Panc1 (cell line): ENCODE measurements around the gene PRKAG2. TPM values are rescaled to one million over a fixed set of nuclear protein-coding genes. Genes with fewer than 3 reads are reported as not detected.

Source experiments
- ATAC-seq: fragments of 200-7000 bp; cut with Tn5 transposase; 2 replicates; pipeline ENCODE4 v1.9.1; 2020; ENCODE audit warnings: mild to moderate bottlenecking, moderate library complexity
- BruUV-seq: library from RNA; stranded (reverse); fragments of 400-500 nt; replicated peaks from 2 replicates; lab custom pipeline; 2021; lab: Mats Ljungman, UMichigan
- CTCF ChIA-PET: fragments of 300-600 bp; sonication (Branson Sonifier 250); formaldehyde crosslinking; loops from one replicate; lab custom pipeline; 2022; ENCODE audit warnings: antibody characterized with exemption; lab: Charles Lee
- POLR2A ChIA-PET: fragments of 300-600 bp; sonication (Branson Sonifier 250); formaldehyde crosslinking; loops from one replicate; lab custom pipeline; 2022; ENCODE audit warnings: antibody characterized with exemption; lab: Charles Lee
- DNase-seq: peaks from one replicate; pipeline ENCODE4 v3.0.0-alpha.2; 2010; ENCODE audit warnings: low read depth, low spot score
- H3K27ac ChIP-seq: 2 replicates; pipeline ENCODE4 v1.5.1; 2011; ENCODE audit warnings: mild to moderate bottlenecking, low read length, inconsistent platforms
- H3K27me3 ChIP-seq: fragments of 200-500 bp; sonication (Bioruptor generic); 2 replicates; pipeline ENCODE4 v1.6.0; 2014; ENCODE audit warnings: low read length, inconsistent platforms; ENCODE audit not compliant: control insufficient read depth, insufficient read depth
- H3K36me3 ChIP-seq: fragments of 200-500 bp; sonication (Bioruptor generic); 2 replicates; pipeline ENCODE4 v1.5.1; 2014; ENCODE audit warnings: inconsistent platforms, mild to moderate bottlenecking, low read length, moderate library complexity; ENCODE audit not compliant: control insufficient read depth, insufficient read depth
- H3K4me1 ChIP-seq: 2 replicates; pipeline ENCODE4 v1.5.1; 2011; ENCODE audit warnings: inconsistent platforms, mild to moderate bottlenecking, low read length, moderate library complexity; ENCODE audit not compliant: control insufficient read depth, insufficient read depth
- H3K4me3 ChIP-seq, 2 experiments: 2 replicates each; pipeline ENCODE4 v1.5.1; 2011 to 2012; ENCODE audit warnings: low read depth in 2 of 2, low read length in 2 of 2, mild to moderate bottlenecking in 2 of 2, inconsistent platforms in 1 of 2, moderate library complexity in 1 of 2
- H3K9me3 ChIP-seq: fragments of 200-500 bp; sonication (Bioruptor generic); 2 replicates; pipeline ENCODE4 v1.5.1; 2014; ENCODE audit warnings: low read depth, mild to moderate bottlenecking, inconsistent platforms, low read length, moderate library complexity; ENCODE audit not compliant: control insufficient read depth, insufficient read depth
- CTCF ChIP-seq: fragments of 450-650 bp; IDR thresholded peaks from 2 replicates; pipeline ENCODE4 v1.5.1; 2017; ENCODE audit warnings: mild to moderate bottlenecking
- POLR2AphosphoS5 ChIP-seq: IDR thresholded peaks from 2 replicates; pipeline ENCODE4 v1.6.1; 2012; ENCODE audit warnings: mild to moderate bottlenecking, low read depth, low read length, moderate library complexity
- REST ChIP-seq, 2 experiments: IDR thresholded peaks; 2 replicates each; pipeline ENCODE4 v1.6.1; 2011 to 2012; ENCODE audit warnings: low read depth in 2 of 2, control low read depth in 1 of 2, low read length in 1 of 2, mild to moderate bottlenecking in 1 of 2, moderate library complexity in 1 of 2; ENCODE audit not compliant: insufficient read depth in 1 of 2
- SIN3A ChIP-seq: IDR thresholded peaks from 2 replicates; pipeline ENCODE4 v1.6.1; 2012; ENCODE audit warnings: low read depth, mild to moderate bottlenecking, low read length, moderate library complexity, borderline replicate concordance; ENCODE audit not compliant: insufficient read depth
- TCF7L2 ChIP-seq: IDR thresholded peaks from 2 replicates; pipeline ENCODE4 v1.6.1; 2011; ENCODE audit warnings: mild to moderate bottlenecking, low read depth, low read length, inconsistent platforms
- in situ Hi-C: cut with HindIII; loops from 2 replicates; pipeline ENCODE4 v1.10.0; 2016; ENCODE audit warnings: low sequenced_read_pairs, low pct_unique_long_range_greater_than_20kb
- intact Hi-C: fragments of 100-400 bp; cut with micrococcal nuclease; formaldehyde crosslinking; loops from one replicate; pipeline ENCODE4 v1.10.0; 2022; ENCODE audit not compliant: unreplicated experiment
- total RNA-seq: library from RNA; stranded (reverse); gene quantifications from one replicate; pipeline ENCODE4 v1.2.1, GENCODE V29; 2021; ENCODE audit not compliant: unreplicated experiment

PRKAG2 gene
- total RNA-seq, 1 experiment from 2014 or later = 71.6 TPM

- H3K4me1 ChIP-seq = peaks cover 29% of the 10 kb centered on the region
- H3K27ac ChIP-seq = no peak overlapping the region
- intact Hi-C loops (no loop called here), in situ Hi-C loops (no loop called here)
- CTCF ChIA-PET = no interaction called here
- no peak for DNase-seq
- H3K27me3 ChIP-seq = no peaks in the 10 kb centered on the region
- TF ChIP-seq TCF7L2 = no peak
- no peak for TF ChIP-seq CTCF
- TF ChIP-seq REST (IDR thresholded peaks at IDR 0.05; ENCODE audit: insufficient read depth in 1 of 2, low read depth in 2 of 2, low read length in 1 of 2) = no peak
- TF ChIP-seq SIN3A = no peak
- no peak for TF ChIP-seq POLR2AphosphoS5
- no peak overlapping the region for H3K4me3 ChIP-seq
- H3K36me3 ChIP-seq = no peaks in the 10 kb centered on the region
- POLR2A ChIA-PET = no interaction called here
- BruUV-seq = no TSS peak
- H3K9me3 ChIP-seq = no peaks in the 10 kb centered on the region
- no peak for ATAC-seq
These were observed 115.0 kb downstream of the PRKAG2 start for GRCh38 chr7:151761957-151762356.

- no peak for ATAC-seq
- no peak for DNase-seq
- in situ Hi-C loops (no loop called here), intact Hi-C loops (no loop called here)
- TF ChIP-seq CTCF (no peak), SIN3A (no peak), POLR2AphosphoS5 (no peak), TCF7L2 (no peak), REST (IDR thresholded peaks at IDR 0.05; ENCODE audit: insufficient read depth in 1 of 2, low read depth in 2 of 2, low read length in 1 of 2) (no peak)
- ChIA-PET CTCF (no interaction called here), POLR2A (no interaction called here)
- Histone ChIP-seq H3K27ac (no peak overlapping the region), H3K27me3 (no peaks in the 10 kb centered on the region), H3K36me3 (no peaks in the 10 kb centered on the region), H3K9me3 (no peaks in the 10 kb centered on the region), H3K4me1 (peaks cover 35% of the 10 kb centered on the region), H3K4me3 (no peak overlapping the region)
- BruUV-seq = no TSS peak
These were observed 115.7 kb downstream of the PRKAG2 start for GRCh38 chr7:151761231-151761630.
